H1 (cell line): ENCODE data around the gene TLL1.

Experiments used
- BCL11A ChIP-seq, 2 experiments: IDR thresholded peaks; one replicate each; pipeline ENCODE4 v1.6.1; 2011; ENCODE audit warnings: low read depth in 2 of 2, low read length in 2 of 2, mild to moderate bottlenecking in 2 of 2
- CBX5 ChIP-seq: fragments of 300-800, 300-1000 bp; sonication (generic); IDR thresholded peaks from 2 replicates; pipeline ENCODE4 v1.7.1; 2016; ENCODE audit warnings: antibody characterized with exemption, low read length, low read depth
- EP300 ChIP-seq, 2 experiments: IDR thresholded peaks; 1 replicate in 1 of 2; 2 replicates in 1 of 2; pipeline ENCODE4 v1.6.1; 2011 to 2012; ENCODE audit warnings: low read depth in 2 of 2, low read length in 2 of 2, mild to moderate bottlenecking in 2 of 2, borderline replicate concordance in 1 of 2, inconsistent platforms in 1 of 2, moderate library complexity in 1 of 2
- EZH2 ChIP-seq: fragments of 200-600 bp; sonication (generic); IDR thresholded peaks from 2 replicates; pipeline ENCODE4 v1.7.1; 2012; ENCODE audit warnings: low read depth, mild to moderate bottlenecking, moderate library complexity, low read length, inconsistent platforms; ENCODE audit not compliant: severe bottlenecking
- GTF2F1 ChIP-seq: IDR thresholded peaks from 2 replicates; pipeline ENCODE4 v1.6.1; 2012; ENCODE audit warnings: low read depth, low read length, improper control_type of control experiment, borderline replicate concordance
- JUN ChIP-seq: IDR thresholded peaks from 2 replicates; pipeline ENCODE4 v1.6.1; 2011; ENCODE audit warnings: low read depth, mild to moderate bottlenecking, improper control_type of control experiment, low read length
- MAX ChIP-seq: IDR thresholded peaks from 2 replicates; pipeline ENCODE4 v1.6.1; 2012; ENCODE audit warnings: inconsistent platforms
- POLR2A ChIP-seq, 2 experiments: IDR thresholded peaks; 1 replicate in 1 of 2; 2 replicates in 1 of 2; pipeline ENCODE4 v1.6.1; 2011; ENCODE audit warnings: low read depth in 2 of 2, low read length in 2 of 2, mild to moderate bottlenecking in 2 of 2; ENCODE audit errors: control extremely low read depth in 1 of 2
- POLR2AphosphoS5 ChIP-seq: IDR thresholded peaks from 2 replicates; pipeline ENCODE4 v1.6.1; 2011; ENCODE audit warnings: low read depth, low read length
- RAD21 ChIP-seq, 2 experiments: IDR thresholded peaks in 1 of 2; conservative IDR thresholded peaks in 1 of 2; 2 replicates each; pipeline ENCODE4 v1.6.1; 2011; ENCODE audit warnings: low read depth in 2 of 2, low read length in 2 of 2, improper control_type of control experiment in 1 of 2, inconsistent platforms in 1 of 2, mild to moderate bottlenecking in 1 of 2, moderate library complexity in 1 of 2
- ZNF274 ChIP-seq: IDR thresholded peaks from 2 replicates; pipeline ENCODE4 v1.7.0; 2012; ENCODE audit warnings: low read length, borderline replicate concordance; ENCODE audit errors: extremely low read depth
- TF ChIP-seq, protein P1 (sequence below), 3 experiments: IDR thresholded peaks; 1 replicate in 2 of 3; 2 replicates in 1 of 3; pipeline versions ENCODE4 v1.5.1 to v1.6.1; 2011; ENCODE audit warnings: low read length in 3 of 3, mild to moderate bottlenecking in 3 of 3, inconsistent platforms in 2 of 3, low read depth in 1 of 3, moderate library complexity in 1 of 3; ENCODE audit not compliant: insufficient read depth in 1 of 3; ENCODE audit errors: control extremely low read depth in 1 of 3
- TF ChIP-seq, protein P2 (sequence below): IDR thresholded peaks from 2 replicates; pipeline ENCODE4 v1.6.1; 2012; ENCODE audit warnings: inconsistent platforms

DNA sequence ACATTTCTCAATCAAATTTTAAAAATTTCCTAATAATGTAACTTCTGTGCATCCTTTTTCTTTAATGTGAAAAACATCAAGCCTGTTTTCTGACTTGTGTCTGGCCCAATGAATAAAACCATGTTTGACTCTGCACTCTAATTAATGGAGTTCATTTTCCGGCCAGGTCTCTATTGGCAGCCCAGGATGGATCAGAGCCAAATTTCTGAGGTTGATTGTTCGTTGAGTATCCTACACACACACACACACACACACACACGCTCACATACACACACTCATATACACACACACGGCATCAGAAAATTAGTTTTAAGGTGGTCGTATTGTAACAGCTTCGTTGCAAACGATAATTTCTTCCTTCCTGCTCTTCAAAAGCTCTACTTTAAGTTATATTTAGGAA is 28.9 kb upstream of the TLL1 start:
- TF ChIP-seq EP300 (IDR thresholded peaks at IDR 0.05; ENCODE audit: borderline replicate concordance in 1 of 2, low read depth in 2 of 2, low read length in 2 of 2) (no peak), JUN (no peak), POLR2AphosphoS5 (no peak), POLR2A (IDR thresholded peaks at IDR 0.05; ENCODE audit: control extremely low read depth in 1 of 2, low read depth in 2 of 2, low read length in 2 of 2) (no peak), MAX (no peak), BCL11A (IDR thresholded peaks at IDR 0.05; ENCODE audit: low read depth in 2 of 2, low read length in 2 of 2) (no peak), GTF2F1 (no peak), CBX5 (no peak), ZNF274 (no peak), EZH2 (no peak), RAD21 (IDR thresholded peaks at IDR 0.05 in 1 of 2, conservative IDR thresholded peaks at IDR 0.05 in 1 of 2; ENCODE audit: low read depth in 2 of 2, low read length in 2 of 2) (no peak)
- TF ChIP-seq, protein P1, sequence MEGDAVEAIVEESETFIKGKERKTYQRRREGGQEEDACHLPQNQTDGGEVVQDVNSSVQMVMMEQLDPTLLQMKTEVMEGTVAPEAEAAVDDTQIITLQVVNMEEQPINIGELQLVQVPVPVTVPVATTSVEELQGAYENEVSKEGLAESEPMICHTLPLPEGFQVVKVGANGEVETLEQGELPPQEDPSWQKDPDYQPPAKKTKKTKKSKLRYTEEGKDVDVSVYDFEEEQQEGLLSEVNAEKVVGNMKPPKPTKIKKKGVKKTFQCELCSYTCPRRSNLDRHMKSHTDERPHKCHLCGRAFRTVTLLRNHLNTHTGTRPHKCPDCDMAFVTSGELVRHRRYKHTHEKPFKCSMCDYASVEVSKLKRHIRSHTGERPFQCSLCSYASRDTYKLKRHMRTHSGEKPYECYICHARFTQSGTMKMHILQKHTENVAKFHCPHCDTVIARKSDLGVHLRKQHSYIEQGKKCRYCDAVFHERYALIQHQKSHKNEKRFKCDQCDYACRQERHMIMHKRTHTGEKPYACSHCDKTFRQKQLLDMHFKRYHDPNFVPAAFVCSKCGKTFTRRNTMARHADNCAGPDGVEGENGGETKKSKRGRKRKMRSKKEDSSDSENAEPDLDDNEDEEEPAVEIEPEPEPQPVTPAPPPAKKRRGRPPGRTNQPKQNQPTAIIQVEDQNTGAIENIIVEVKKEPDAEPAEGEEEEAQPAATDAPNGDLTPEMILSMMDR (IDR thresholded peaks at IDR 0.05; ENCODE audit: control extremely low read depth in 1 of 3, insufficient read depth in 1 of 3, low read depth in 1 of 3, low read length in 3 of 3) = no peak
- TF ChIP-seq, protein P2, sequence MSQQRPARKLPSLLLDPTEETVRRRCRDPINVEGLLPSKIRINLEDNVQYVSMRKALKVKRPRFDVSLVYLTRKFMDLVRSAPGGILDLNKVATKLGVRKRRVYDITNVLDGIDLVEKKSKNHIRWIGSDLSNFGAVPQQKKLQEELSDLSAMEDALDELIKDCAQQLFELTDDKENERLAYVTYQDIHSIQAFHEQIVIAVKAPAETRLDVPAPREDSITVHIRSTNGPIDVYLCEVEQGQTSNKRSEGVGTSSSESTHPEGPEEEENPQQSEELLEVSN = no peak
